Activated CD4-positive, alpha-beta memory T cell treated with anti-CD3 and anti-CD28 coated beads, Interleukin-2, amount 10 ng/mL, durations not matched to agents 7 days and 5 days (primary cell): Measurements from ENCODE around the gene SPAG9. TPM values are rescaled to one million over a fixed set of nuclear protein-coding genes. Genes with fewer than 3 reads are reported as not detected.
A peak's percentile ranks its signal among the peaks of the same experiment; 100 is the strongest.
"Not testable (repeated sequence)": the region's sequence is repeated elsewhere in the genome, so short reads cannot be mapped to it uniquely, and the experiment has no call there.

Experiments
- CTCF ChIA-PET: fragments of 350-600 bp; sonication (Branson Sonifier 250); formaldehyde crosslinking; loops from one replicate; lab custom pipeline; 2021; ENCODE audit warnings: antibody characterized with exemption, inconsistent platforms; lab: Charles Lee
- POLR2A ChIA-PET: fragments of 350-600 bp; sonication (Branson Sonifier 250); formaldehyde crosslinking; loops from one replicate; lab custom pipeline; 2021; ENCODE audit warnings: antibody characterized with exemption; lab: Charles Lee
- DNase-seq: peaks from one replicate; pipeline ENCODE4 v3.0.0-alpha.2; 2020
- H3K27ac Mint-ChIP-seq: one replicate; pipeline ENCODE4 v1.8.0; 2021; ENCODE audit warnings: mild to moderate bottlenecking, mixed read lengths
- H3K27me3 Mint-ChIP-seq: one replicate; pipeline ENCODE4 v1.8.0; 2021; ENCODE audit warnings: mixed read lengths
- H3K36me3 Mint-ChIP-seq: one replicate; pipeline ENCODE4 v1.8.0; 2021; ENCODE audit warnings: low read depth, mixed read lengths
- H3K4me1 Mint-ChIP-seq: one replicate; pipeline ENCODE4 v1.8.0; 2021; ENCODE audit warnings: mixed read lengths
- H3K4me3 Mint-ChIP-seq: one replicate; pipeline ENCODE4 v1.8.0; 2021; ENCODE audit warnings: mild to moderate bottlenecking, mixed read lengths
- H3K9me3 Mint-ChIP-seq: one replicate; pipeline ENCODE4 v1.8.0; 2021; ENCODE audit warnings: mixed read lengths
- total RNA-seq, 2 experiments: library from RNA; stranded (reverse); gene quantifications; one replicate each; pipeline ENCODE4 v1.2.3, GENCODE V29; 2021

The SPAG9 gene
- total RNA-seq, 2 experiments from 2014 or later, result 50.9 to 53.0 TPM

DNA sequence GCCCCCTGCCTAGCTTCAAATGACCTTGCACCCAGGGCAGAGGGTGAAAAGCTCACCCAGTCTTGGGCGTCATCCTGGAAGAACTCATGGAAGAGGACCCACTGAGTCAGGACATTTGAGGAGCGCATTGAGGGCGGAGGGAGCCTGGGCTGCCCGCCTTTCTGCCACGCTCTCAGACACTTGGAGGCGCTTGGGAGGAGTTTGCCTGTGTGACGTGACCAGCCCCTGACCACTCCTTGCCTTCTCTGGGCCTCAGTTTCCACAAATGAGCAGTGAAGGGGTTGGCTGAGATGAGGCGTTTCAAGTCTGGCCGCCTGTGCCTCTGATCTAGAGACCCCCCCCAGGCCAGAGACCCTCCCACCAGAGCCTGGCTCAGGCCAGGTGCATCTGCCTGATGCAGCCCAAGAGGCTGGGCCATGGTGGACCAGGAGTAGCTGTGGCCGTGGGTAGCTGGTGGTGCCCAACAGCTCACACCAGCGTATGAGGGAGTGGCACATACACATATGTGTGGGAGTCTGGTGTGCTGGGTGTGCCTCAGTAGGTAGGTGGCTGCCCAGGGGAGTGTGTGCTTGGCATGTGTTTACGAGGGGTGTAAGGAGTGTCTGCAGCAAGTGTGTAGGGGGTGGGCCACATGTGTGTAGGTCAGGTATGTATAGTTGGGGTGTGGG is 174.3 kb downstream of the SPAG9 start:
- Mint-ChIP-seq H3K9me3 (no peaks in the 10 kb centered on the region), H3K36me3 (peaks cover 14% of the 10 kb centered on the region), H3K27me3 (no peaks in the 10 kb centered on the region), H3K4me3 (no peak overlapping the region), H3K4me1 (peaks cover 56% of the 10 kb centered on the region), H3K27ac (no peak overlapping the region)
- ChIA-PET CTCF (interaction anchor here (2.0 to 12.6 kb wide), 4 partner anchors 15 to 94 kb away, joined by 8 to 189 read pairs (median 21); no protein-coding TSS in a partner anchor), POLR2A (interaction anchor here (1.0 to 20.3 kb wide), 3 partner anchors 11 to 94 kb away, joined by 3 to 457 read pairs (median 33); partner anchors contain the start of gene TOB1)
- no peak for DNase-seq

DNA sequence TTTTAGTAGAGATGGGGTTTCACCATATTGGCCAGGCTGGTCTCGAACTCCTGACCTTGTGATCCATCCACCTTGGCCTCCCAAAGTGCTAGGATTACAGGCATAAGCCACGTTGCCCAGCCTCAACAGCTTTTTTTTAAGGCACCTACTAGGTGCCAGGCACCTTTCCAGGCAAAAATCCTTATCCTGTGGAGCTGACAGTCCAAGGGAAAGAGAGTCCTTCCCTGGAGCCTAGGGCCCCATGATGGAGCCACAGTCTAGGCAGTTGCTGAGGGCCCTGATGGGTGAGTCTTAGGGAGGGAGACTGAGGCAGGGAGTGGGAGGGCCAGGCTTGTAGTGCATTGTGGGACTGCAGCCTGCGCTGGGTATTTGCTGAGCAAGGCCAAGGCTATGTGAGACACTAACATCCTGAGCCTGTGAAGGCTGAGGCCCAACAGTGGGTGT is 174.9 kb downstream of the SPAG9 start:
- no peak overlapping the region for H3K4me3 Mint-ChIP-seq
- H3K9me3 Mint-ChIP-seq, result no peaks in the 10 kb centered on the region
- no peak overlapping the region for H3K27ac Mint-ChIP-seq
- H3K36me3 Mint-ChIP-seq, result peaks cover 14% of the 10 kb centered on the region
- no peak for DNase-seq
- ChIA-PET POLR2A (interaction anchor here (2.1 to 20.3 kb wide), 5 partner anchors 11 to 93 kb away, joined by 13 to 457 read pairs (median 16); partner anchors contain the start of gene TOB1), CTCF (interaction anchor here (0.9 to 4.6 kb wide), 8 partner anchors 9 to 166 kb away, joined by 4 to 23 read pairs (median 6); partner anchors contain the start of gene TOB1)
- H3K27me3 Mint-ChIP-seq, result no peaks in the 10 kb centered on the region
- peaks cover 54% of the 10 kb centered on the region for H3K4me1 Mint-ChIP-seq

DNA sequence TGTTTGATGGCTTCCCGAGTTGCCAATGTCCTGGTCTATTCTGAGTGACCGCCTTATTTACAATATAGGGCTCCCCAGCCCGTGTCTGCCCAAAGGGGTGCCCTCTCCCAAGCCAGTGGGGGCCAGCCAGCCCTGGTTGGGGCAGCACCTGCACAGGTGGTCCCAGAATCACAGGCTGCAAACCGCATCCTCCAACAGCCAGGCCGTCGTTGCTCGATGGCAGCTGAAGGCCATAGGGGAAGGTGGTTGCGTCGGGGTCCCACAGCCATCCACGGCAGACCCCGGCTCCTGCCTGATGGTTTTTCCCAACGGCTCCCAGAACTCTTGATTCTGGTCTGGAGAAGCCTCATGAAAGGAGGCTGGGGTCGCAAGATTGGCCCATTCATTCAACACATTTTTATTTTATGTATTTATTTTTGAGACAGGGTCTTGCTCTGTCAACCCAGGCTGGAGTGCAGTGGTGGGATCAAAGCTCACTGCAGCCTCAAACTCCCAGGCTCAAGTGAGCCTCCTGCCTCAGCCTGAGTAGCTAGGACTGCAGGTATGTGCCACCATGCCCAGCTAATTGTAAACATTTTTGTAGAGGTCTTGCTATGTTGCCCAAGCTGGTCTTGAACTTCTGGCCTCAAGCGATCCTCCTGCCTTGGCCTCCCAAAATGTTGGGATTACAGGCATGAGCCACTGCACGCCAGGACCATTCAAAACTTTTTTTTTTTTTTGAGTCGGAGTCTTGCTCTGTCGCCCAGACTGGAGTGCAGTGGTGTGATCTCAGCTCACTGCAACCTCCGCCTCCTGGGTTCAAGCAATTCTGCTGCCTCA is 175.6 kb downstream of the SPAG9 start:
- POLR2A ChIA-PET, result interaction anchor here (0.6 to 20.3 kb wide), 20 partner anchors 10 to 231 kb away, joined by 3 to 457 read pairs (median 8); partner anchors contain the start of genes SPAG9 and TOB1
- Mint-ChIP-seq H3K36me3 (peaks cover 14% of the 10 kb centered on the region), H3K4me1 (peaks cover 47% of the 10 kb centered on the region), H3K27me3 (no peaks in the 10 kb centered on the region), H3K27ac (no peak overlapping the region), H3K4me3 (no peak overlapping the region), H3K9me3 (no peaks in the 10 kb centered on the region)
- DNase-seq, result no peak
- CTCF ChIA-PET, result interaction anchor here (0.7 to 4.6 kb wide), 15 partner anchors 10 to 165 kb away, joined by 3 to 23 read pairs (median 4); partner anchors contain the start of gene TOB1

DNA sequence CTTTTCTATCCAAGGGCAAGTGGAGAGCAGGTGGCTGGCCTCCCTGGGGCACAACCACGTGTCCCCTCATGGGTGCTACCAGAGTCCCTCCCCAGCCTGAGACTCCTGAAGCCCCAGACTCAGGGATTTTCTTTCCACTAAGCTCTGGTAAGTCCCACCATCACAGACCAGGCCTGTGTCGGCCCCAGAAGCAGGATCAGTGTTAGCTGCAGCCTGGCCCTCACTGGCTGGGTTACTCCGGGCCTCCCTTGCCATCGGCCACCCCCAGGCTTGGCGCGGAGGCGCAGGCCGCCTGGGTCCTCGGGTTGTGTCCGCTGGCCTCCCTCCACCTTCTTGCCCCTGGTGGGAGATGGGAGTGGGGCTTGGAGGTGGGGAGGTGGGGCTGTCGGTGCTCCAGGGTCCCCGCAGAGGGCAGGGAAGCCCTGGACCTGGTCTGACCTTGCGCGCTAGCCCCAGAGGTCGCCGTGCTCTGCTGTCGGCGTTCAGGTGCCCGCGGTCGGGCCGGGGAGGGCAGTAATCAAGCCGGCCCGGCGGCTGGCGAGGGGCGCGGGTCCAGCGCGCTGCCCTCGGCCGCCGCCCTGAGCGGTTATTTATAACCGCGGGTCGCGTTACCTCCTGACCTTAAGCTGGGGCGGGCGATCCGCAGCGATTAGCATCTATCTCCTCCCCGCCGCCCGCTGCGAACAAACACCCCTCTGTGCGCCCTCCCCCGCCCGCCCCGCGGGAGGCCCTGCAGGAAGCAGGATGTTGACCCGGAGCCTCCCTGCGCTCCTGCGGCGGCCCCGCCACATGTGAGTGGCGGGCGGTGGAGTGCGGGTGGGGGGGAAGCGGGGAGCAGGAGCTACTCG is 176.4 kb downstream of the SPAG9 start:
- H3K9me3 Mint-ChIP-seq, result no peaks in the 10 kb centered on the region
- peak overlapping the region; percentile 74 for H3K4me3 Mint-ChIP-seq
- H3K27me3 Mint-ChIP-seq, result no peaks in the 10 kb centered on the region
- H3K4me1 Mint-ChIP-seq, result peaks cover 42% of the 10 kb centered on the region
- peak; percentile 90 for DNase-seq
- H3K36me3 Mint-ChIP-seq, result peaks cover 14% of the 10 kb centered on the region
- CTCF ChIA-PET, result interaction anchor here (0.7 to 4.6 kb wide), 15 partner anchors 13 to 164 kb away, joined by 3 to 23 read pairs (median 4); partner anchors contain the start of gene TOB1
- H3K27ac Mint-ChIP-seq, result peak overlapping the region; percentile 75
- POLR2A ChIA-PET, result interaction anchor here (0.6 to 20.3 kb wide), 23 partner anchors 9 to 232 kb away, joined by 3 to 457 read pairs (median 4); partner anchors contain the start of genes SPAG9 and TOB1

DNA sequence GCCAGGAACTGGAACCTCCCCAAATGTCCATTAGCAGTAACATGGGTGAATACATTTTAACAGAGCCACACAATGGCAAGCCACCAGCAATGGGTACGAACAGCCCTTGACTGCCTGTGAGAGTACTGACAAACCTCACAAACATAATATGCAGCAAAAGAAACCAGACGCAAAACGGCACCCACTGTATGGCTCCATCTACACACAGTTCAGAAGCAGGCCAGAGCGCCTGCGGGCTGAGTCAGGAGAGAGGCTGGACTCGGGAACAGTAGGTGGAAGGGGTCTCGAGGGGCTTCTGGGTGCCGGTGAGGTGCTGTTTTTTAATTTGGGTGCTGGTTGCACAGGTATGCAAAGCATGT is 177.1 kb downstream of the SPAG9 start:
- H3K4me3 Mint-ChIP-seq, result peak overlapping the region; percentile 74
- peak overlapping the region; percentile 75 for H3K27ac Mint-ChIP-seq
- H3K27me3 Mint-ChIP-seq, result no peaks in the 10 kb centered on the region
- H3K36me3 Mint-ChIP-seq, result peaks cover 14% of the 10 kb centered on the region
- DNase-seq, result peak; percentile 28
- H3K9me3 Mint-ChIP-seq, result no peaks in the 10 kb centered on the region
- CTCF ChIA-PET, result interaction anchor here (0.7 to 4.6 kb wide), 6 partner anchors 24 to 91 kb away, joined by 3 to 23 read pairs (median 10); partner anchors contain the start of gene TOB1
- POLR2A ChIA-PET, result interaction anchor here (1.0 to 20.3 kb wide), 13 partner anchors 9 to 91 kb away, joined by 3 to 457 read pairs (median 13); partner anchors contain the start of gene TOB1
- peaks cover 41% of the 10 kb centered on the region for H3K4me1 Mint-ChIP-seq

DNA sequence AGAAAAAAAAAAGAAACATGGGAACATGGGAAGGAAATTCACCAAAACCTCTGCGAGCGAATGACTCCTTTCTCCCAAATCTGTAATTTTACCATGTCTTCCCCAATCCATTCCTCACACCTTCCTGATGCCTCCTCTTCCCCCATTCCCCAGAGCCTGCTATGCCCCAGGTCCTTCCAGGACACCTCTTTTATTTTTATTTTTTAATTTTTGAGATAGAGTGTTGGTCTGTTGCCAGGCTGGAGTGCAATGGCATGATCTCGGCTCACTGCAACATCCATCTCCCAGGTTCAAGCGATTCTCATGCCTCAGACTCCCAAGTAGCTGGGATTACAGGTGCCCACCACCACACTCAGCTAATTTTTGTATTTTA is 179.0 kb downstream of the SPAG9 start:
- Mint-ChIP-seq H3K4me1 (peaks cover 30% of the 10 kb centered on the region), H3K36me3 (peaks cover 14% of the 10 kb centered on the region)
- not testable (repeated sequence) for H3K27ac Mint-ChIP-seq, H3K27me3 Mint-ChIP-seq, H3K4me3 Mint-ChIP-seq, DNase-seq, H3K9me3 Mint-ChIP-seq
- ChIA-PET CTCF (interaction anchor here (1.4 to 4.6 kb wide), 2 partner anchors 8 to 89 kb away, joined by 4 to 23 read pairs; no protein-coding TSS in a partner anchor), POLR2A (interaction anchor here (1.8 to 20.3 kb wide), 3 partner anchors 15 to 90 kb away, joined by 6 to 457 read pairs (median 8); partner anchors contain the start of gene TOB1)

DNA sequence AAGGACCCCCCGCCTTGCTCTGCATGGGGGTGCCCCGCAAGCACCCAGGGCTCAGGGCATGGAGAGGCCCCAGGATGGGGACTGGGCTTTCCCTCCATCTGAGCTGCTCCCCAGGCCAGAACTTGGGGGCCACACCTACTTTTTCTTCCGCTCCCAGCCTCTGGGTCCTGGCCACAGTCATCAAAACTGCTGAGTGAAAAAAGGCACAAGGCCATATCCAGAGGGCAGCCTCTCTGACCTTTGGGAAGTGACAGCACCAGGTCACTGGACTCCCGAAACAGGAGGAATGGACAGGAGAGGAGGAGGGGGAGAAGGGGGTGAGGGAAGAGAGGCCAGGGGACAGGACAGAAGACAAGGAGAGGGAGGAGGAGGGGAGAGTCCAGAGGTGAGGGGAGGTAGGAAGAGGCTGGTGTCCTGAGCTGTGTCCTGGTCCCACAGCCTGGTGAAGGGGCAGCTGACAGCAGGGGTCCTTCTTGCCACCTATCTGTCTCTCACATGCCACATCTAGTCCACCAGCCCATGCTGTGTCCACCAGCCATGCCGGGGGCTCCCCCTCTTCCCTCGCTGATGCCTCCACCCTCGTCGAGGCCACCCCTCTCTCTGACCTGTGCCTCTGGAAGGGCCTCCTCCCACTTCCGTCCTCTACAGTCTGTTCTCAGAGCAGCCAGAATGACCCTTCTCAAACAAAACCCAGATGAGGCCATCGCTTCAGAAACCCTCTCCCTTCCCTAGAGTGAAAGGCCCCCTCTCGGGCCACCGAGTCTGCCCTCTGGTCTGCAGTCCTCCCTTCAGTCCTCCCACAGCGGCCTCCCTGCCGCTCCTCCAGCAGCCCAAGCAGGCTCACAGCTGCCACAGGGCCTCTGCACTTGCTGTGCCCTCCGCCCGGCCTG is 180.6 kb downstream of the SPAG9 start:
- Mint-ChIP-seq H3K27me3 (no peaks in the 10 kb centered on the region), H3K4me3 (no peak overlapping the region), H3K4me1 (peaks cover 21% of the 10 kb centered on the region), H3K27ac (no peak overlapping the region), H3K9me3 (no peaks in the 10 kb centered on the region), H3K36me3 (peaks cover 14% of the 10 kb centered on the region)
- no peak for DNase-seq
- ChIA-PET CTCF (interaction anchor here (1.4 kb wide), 1 partner anchor 10 kb away, joined by 4 read pairs; no protein-coding TSS in a partner anchor), POLR2A (interaction anchor here (2.0 to 20.3 kb wide), 3 partner anchors 13 to 77 kb away, joined by 5 to 457 read pairs (median 8); partner anchors contain the start of gene TOB1)

DNA sequence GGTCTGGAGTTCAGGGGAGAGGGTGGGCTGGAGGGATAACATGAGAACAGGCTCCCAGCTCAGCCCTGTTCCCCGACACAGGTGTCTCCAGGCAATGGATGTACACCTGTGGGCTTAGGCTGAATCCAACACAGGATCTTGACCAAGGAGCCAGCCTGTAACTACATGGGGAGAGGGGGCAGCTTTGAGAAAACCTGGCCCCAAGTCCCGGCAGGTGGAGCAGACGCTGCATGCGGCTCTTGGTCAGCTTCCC is 181.2 kb downstream of the SPAG9 start:
- H3K4me3 Mint-ChIP-seq, result no peak overlapping the region
- CTCF ChIA-PET, result no interaction called here
- H3K36me3 Mint-ChIP-seq, result peaks cover 14% of the 10 kb centered on the region
- no peaks in the 10 kb centered on the region for H3K27me3 Mint-ChIP-seq
- no peak overlapping the region for H3K27ac Mint-ChIP-seq
- no peaks in the 10 kb centered on the region for H3K9me3 Mint-ChIP-seq
- H3K4me1 Mint-ChIP-seq, result peaks cover 21% of the 10 kb centered on the region
- DNase-seq, result no peak
- POLR2A ChIA-PET, result interaction anchor here (0.6 to 20.3 kb wide), 4 partner anchors 13 to 87 kb away, joined by 4 to 457 read pairs (median 6); partner anchors contain the start of gene TOB1

DNA sequence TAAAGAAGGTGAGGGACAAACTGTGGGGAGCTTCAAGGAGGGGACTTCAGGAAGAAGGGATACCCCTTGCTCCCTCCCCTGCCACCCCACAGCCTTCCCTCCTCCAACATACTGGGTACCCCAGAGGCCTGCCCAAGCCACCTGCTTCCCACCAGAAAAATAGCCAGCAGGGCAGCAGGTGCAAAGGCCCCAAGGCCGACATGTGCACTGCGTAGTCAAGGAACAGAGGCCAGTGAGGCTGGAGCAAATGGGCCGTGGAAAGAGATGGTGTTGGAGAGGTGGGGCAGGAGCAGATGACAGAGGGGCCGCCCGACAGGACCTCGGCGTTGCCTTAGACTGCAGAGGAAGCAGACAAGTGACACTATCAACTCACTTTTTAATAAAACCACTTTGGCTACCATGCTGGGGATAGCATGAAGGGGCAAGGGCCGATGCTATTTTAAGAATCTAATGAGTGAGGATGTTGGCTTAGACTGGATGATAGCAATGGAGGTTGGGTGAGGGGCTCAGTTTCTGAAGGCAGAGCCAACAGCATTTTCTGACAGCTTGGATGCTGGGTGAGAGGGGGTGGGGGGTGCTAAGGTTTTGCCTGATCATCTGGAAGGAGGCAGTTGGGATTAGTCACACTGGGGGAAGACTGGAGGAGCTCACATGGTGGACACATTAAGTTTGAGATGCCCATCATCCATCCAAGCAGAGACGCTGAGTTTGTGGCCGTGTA is 181.7 kb downstream of the SPAG9 start:
- Mint-ChIP-seq H3K9me3 (no peaks in the 10 kb centered on the region), H3K27me3 (no peaks in the 10 kb centered on the region), H3K36me3 (peaks cover 14% of the 10 kb centered on the region), H3K4me1 (peaks cover 20% of the 10 kb centered on the region), H3K4me3 (no peak overlapping the region), H3K27ac (no peak overlapping the region)
- ChIA-PET CTCF (no interaction called here), POLR2A (interaction anchor here (0.6 to 20.3 kb wide), 3 partner anchors 14 to 86 kb away, joined by 4 to 457 read pairs (median 5); partner anchors contain the start of gene TOB1)
- DNase-seq, result no peak

DNA sequence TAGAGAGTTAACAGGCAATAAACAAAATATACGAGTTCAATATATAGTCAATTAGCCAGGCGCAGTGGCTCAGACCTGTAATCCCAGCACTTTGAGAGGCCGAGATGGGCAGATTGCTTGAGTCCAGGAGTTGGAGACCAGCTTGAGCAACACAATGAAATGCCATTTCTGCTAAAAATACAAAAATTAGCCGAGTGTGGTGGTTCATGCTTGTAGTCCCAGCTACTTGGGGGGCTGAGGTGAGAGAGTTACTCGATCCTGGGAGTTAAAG is 184.7 kb downstream of the SPAG9 start:
- no peak for DNase-seq
- H3K36me3 Mint-ChIP-seq, result no peaks in the 10 kb centered on the region
- CTCF ChIA-PET, result interaction anchor here (1.1 to 2.8 kb wide), 3 partner anchors 13 to 83 kb away, joined by 3 to 9 read pairs (median 3); no protein-coding TSS in a partner anchor
- H3K27ac Mint-ChIP-seq, result no peak overlapping the region
- H3K27me3 Mint-ChIP-seq, result peaks cover 2% of the 10 kb centered on the region
- H3K9me3 Mint-ChIP-seq, result no peaks in the 10 kb centered on the region
- H3K4me1 Mint-ChIP-seq, result peaks cover 8% of the 10 kb centered on the region
- POLR2A ChIA-PET, result interaction anchor here (1.1 to 3.3 kb wide), 5 partner anchors 9 to 84 kb away, joined by 3 to 22 read pairs (median 5); partner anchors contain the start of gene TOB1
- H3K4me3 Mint-ChIP-seq, result no peak overlapping the region
